Measurements from ENCODE around the gene CMBL.
"Not testable (repeated sequence)": the region's sequence is repeated elsewhere in the genome, so short reads cannot be mapped to it uniquely, and the experiment has no call there.

CMBL gene

DNA sequence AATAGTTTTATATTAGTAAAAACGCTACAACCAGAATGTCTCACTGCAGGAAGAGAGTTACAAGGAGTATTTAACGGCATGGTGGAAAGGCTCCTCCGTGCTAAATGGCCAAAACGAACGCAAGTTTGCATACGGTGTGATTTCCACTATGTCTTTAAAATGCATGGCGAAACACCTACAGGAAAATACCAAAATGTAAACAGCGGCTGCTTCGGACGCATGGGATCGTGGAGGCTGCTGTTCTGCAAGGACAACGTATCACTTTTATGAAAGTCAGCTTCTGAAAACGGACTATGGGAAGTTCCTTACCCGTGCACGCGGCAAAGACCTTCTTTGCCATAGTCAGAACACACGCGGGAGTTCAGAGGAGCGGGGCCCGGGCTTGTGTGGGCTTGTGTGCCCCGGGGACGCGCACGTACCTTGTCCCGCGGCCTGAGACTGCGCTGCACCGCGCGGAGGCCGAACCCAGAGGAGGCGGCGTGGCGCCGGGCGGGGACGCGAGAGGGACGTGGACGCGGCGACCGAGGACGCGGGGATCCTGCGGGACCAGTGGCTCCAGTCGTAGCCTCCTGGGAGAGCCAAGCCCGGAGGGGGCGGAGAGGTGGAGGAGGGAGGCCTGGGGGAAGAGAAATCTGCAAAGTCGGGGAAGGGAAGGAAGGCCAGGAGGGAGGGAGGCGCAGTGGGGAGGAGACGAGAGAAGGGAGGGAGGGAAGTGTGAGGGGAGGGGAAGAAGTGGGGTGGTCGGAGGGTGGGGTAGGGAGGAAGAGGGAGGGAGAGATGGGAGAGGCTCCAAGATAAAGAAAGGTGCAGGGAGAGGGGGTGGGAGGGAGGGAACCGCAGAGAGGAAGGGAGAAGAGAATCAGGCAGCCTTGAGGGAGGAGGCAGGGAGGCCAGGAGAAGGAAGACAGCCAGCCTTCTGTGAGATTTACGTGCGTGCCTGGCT is at the start of gene CMBL:
TSS of gene CMBL (minus strand) at position 697 of the 943 bp plus-strand sequence. CDS start 17,140 bp downstream, outside the sequence.
- Histone ChIP-seq H3K27ac (ENCODE audit: low read length) (peak within 1 kb of the TSS; percentile 56), H3K36me3 (ENCODE audit: control insufficient read depth in 1 of 2, insufficient read depth in 2 of 2, low read length in 2 of 2) (no peaks in the 10 kb centered on the region), H3K27me3 (ENCODE audit: low read depth, low read length) (no peaks in the 10 kb centered on the region), H3K9me3 (ENCODE audit: control insufficient read depth in 1 of 2, low read length in 2 of 2) (no peaks in the 10 kb centered on the region), H3K4me1 (ENCODE audit: control insufficient read depth in 1 of 2, insufficient read depth in 2 of 2, low read length in 2 of 2) (peaks cover 0 to 13% of the 10 kb centered on the region in 2 donors), H3K4me3 (ENCODE audit: low read depth in 1 of 2, low read length in 2 of 2) (peak within 1 kb of the TSS; percentile 87 to 88)

DNA sequence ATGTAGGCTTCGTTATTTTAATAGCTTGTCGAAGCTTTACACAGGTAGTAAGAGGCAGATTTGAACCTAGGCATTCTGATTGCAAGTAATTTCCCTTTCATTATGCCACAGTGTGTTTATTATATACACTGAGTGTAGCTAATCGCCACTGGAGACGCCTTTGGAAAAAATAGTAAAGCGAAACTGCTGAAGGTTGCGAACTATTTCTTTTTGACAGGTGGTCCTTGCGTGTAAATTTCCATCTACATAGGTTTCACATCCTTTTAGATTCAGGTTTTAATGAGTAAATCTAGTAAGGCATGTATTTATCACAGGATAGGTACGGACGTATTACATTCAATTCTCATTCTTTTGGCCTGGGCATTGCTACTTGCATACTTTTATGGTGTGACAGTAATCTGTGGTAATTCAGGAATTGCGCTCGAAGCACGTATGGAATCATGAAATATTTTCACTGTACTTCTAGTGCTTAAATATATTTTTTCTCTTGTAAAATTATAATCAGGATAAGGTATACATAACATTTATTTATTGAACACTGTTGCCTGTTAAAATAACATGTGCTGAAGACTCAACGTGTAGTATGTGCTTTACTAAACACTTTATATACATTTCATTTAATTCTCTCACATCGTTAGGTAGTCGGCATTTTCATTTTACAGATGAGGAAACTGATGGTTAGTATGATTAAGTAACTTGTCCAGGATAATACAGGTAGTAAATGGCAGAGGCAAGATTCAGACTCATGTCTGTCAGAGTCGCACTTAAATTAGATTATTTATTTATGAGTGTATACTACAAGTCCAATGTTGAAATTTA is 47.6 kb upstream of the CMBL start:
- peaks cover 0 to 20% of the 10 kb centered on the region in 2 donors for H3K4me1 ChIP-seq (ENCODE audit: control insufficient read depth in 1 of 2, insufficient read depth in 2 of 2, low read length in 2 of 2)

DNA sequence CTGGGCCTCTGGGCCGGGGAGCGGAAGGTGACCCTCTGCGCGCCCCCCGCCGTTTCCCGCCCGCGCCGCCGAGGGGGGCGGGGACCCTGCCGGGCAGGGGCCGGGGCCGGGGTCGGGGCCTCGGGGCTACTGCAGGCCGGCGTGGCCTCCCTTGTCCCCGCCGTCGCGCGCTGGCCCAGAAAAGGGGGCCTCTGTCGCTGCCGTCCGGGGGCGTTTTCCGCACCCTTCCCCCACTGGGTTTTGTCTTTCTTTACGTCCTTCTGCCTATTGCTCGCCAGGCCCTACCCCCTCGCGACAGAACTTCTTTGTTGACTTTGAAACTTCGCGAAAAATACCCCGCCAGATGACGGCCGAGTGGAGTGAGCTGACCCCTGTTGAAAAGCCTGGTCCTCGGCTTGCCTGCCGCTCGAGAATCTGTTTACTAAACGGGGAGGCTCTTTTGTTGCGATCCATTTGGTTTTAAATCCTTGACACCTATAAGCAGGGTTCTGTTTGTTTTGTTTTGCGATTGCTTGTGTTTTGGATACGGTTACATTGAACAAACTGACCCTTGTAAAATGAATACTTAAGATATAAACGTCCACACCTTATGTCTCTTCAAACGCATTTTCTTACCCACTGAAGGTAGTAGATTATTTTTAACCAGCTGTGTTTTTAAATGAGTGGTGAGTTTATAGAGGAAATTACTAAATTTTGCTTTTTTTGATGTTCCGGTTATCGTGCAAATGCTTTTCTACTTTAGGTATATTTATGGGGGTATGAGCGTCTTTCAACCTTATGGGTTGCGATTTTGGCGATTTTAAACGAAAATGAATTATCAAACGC is 46.6 kb upstream of the CMBL start:
- Histone ChIP-seq H3K4me3 (ENCODE audit: low read depth in 1 of 2, low read length in 2 of 2) (peak overlapping the region; percentile 83 to 85), H3K4me1 (ENCODE audit: control insufficient read depth in 1 of 2, insufficient read depth in 2 of 2, low read length in 2 of 2) (peaks cover 0 to 20% of the 10 kb centered on the region in 2 donors), H3K27me3 (ENCODE audit: low read depth, low read length) (no peaks in the 10 kb centered on the region), H3K27ac (ENCODE audit: low read length) (peak overlapping the region; percentile 96), H3K36me3 (ENCODE audit: control insufficient read depth in 1 of 2, insufficient read depth in 2 of 2, low read length in 2 of 2) (no peaks in the 10 kb centered on the region), H3K9me3 (ENCODE audit: control insufficient read depth in 1 of 2, low read length in 2 of 2) (no peaks in the 10 kb centered on the region)

More for the DNA sequence above, 47.6 kb upstream of the CMBL start:
- Histone ChIP-seq H3K27ac (ENCODE audit: low read length) (peak overlapping the region; percentile 90), H3K27me3 (ENCODE audit: low read depth, low read length) (no peaks in the 10 kb centered on the region), H3K36me3 (ENCODE audit: control insufficient read depth in 1 of 2, insufficient read depth in 2 of 2, low read length in 2 of 2) (no peaks in the 10 kb centered on the region), H3K4me3 (ENCODE audit: low read depth in 1 of 2, low read length in 2 of 2) (peak overlapping the region; percentile 83 to 85), H3K9me3 (ENCODE audit: control insufficient read depth in 1 of 2, low read length in 2 of 2) (no peaks in the 10 kb centered on the region)

GRCh38 chr5:10353241-10354047 is 45.7 kb upstream of the CMBL start, which contains the start of gene MARCHF6:
Gene MARCHF6 (plus strand): TSS chr5:10353695. CDS start chr5:10353899, 204 bp downstream.
- Histone ChIP-seq H3K27me3 (ENCODE audit: low read depth, low read length) (no peaks in the 10 kb centered on the region), H3K4me3 (ENCODE audit: low read depth in 1 of 2, low read length in 2 of 2) (peak within 1 kb of the TSS; percentile 83 to 85), H3K4me1 (ENCODE audit: control insufficient read depth in 1 of 2, insufficient read depth in 2 of 2, low read length in 2 of 2) (peaks cover 0 to 20% of the 10 kb centered on the region in 2 donors), H3K9me3 (ENCODE audit: control insufficient read depth in 1 of 2, low read length in 2 of 2) (no peaks in the 10 kb centered on the region), H3K36me3 (ENCODE audit: control insufficient read depth in 1 of 2, insufficient read depth in 2 of 2, low read length in 2 of 2) (no peaks in the 10 kb centered on the region), H3K27ac (ENCODE audit: low read length) (peak within 1 kb of the TSS; percentile 96)

DNA sequence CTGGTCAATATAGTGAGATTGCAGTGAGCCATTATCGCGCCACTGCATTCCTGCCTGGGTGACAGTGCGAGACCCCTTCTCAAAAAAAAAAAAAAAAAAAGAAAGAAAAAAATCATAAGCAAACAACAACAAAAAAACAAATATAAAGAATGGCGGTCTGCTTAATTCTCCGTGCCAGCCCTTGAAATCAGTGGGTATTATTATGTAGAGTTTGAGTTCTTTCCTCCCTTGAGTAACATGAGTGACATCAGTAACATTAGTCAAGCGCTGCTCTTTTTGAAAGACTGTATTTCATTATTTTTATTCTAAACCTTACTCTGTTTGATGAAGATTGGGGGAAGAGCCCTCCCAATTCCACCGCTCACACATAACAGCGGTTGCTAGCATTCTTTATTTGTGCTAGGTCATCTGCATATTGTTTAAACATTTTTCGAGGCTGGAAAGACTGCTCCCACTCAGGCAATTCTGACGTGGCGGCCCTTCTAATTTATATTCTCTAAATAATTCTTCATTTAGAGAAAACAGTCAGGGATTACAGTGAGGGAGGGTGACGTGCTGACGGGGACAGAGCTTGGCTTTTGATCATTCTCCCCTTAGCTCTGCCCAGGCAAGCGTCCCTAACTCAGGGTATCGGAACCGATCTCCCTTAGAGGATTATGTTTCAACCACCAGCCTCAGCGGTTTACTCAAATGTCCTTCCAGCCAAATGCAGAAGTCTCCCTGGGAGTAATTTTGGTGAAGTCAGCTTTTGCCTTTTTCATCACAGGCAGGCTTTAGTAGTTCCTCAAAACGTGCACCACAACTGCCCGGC is 44.9 kb upstream of the CMBL start:
- Histone ChIP-seq H3K27me3 (ENCODE audit: low read depth, low read length) (no peaks in the 10 kb centered on the region), H3K36me3 (ENCODE audit: control insufficient read depth in 1 of 2, insufficient read depth in 2 of 2, low read length in 2 of 2) (no peaks in the 10 kb centered on the region), H3K27ac (ENCODE audit: low read length) (peak overlapping the region; percentile 96), H3K4me1 (ENCODE audit: control insufficient read depth in 1 of 2, insufficient read depth in 2 of 2, low read length in 2 of 2) (peaks cover 0 to 13% of the 10 kb centered on the region in 2 donors), H3K9me3 (ENCODE audit: control insufficient read depth in 1 of 2, low read length in 2 of 2) (no peaks in the 10 kb centered on the region), H3K4me3 (ENCODE audit: low read depth in 1 of 2, low read length in 2 of 2) (peak overlapping the region; percentile 83 to 85)

DNA sequence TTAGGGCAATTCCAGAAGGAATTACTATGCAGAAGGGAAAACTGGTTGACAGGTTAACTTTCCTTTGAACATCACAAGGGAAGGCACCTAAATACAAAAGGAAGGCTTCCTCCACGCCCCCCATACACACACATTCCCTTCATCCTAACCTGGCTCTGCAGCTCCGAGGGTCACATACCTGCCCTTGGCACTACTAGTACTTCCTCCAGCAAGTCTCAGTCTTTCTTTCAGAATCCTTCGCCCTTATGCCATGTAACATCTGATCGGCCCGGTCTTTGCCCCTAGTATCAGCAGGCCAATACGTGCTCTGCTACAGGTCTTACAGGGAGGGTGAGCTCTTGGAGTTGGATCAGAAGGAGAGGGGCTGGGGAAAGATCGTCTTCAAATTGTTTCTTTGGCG is 44.2 kb upstream of the CMBL start:
- Histone ChIP-seq H3K9me3 (ENCODE audit: control insufficient read depth in 1 of 2, low read length in 2 of 2) (no peaks in the 10 kb centered on the region), H3K27me3 (ENCODE audit: low read depth, low read length) (no peaks in the 10 kb centered on the region), H3K27ac (ENCODE audit: low read length) (no peak overlapping the region), H3K4me3 (ENCODE audit: low read depth in 1 of 2, low read length in 2 of 2) (no peak overlapping the region), H3K36me3 (ENCODE audit: control insufficient read depth in 1 of 2, insufficient read depth in 2 of 2, low read length in 2 of 2) (no peaks in the 10 kb centered on the region), H3K4me1 (ENCODE audit: control insufficient read depth in 1 of 2, insufficient read depth in 2 of 2, low read length in 2 of 2) (peaks cover 0 to 6% of the 10 kb centered on the region in 2 donors)

DNA sequence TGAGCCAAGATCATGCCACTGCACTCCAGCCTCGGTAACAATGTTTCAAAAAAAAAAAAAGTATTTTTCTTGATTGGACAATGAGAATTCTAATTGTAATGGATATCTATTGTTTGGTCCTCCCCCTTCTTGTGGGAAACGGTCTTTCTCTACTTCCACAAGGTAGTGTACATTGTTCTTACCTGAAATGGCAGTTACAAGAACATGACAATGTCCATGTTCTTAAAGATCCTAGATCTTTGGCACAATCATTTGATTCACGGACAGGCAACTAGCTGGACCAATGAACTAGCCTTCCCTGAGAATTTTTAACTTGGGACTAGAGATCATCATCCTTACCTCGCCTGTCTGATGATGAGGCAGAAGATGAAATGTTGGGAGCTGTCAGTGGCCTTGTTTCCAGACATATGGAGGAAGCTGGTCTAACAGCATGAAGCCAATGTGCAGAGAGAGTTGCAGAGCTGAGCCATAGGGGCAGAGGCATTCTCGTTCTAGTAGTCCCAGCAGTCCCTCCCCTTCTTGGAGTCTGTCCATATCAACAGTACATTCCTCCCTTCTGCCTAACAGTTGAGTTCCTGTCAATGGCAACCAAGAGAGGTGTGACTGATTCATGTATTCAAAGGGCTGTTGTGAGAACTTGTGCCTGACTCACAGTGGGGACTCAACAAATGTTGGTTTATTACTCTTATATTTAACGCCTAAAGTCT is 43.6 kb upstream of the CMBL start:
- H3K9me3 ChIP-seq (ENCODE audit: control insufficient read depth in 1 of 2, low read length in 2 of 2): no peaks in the 10 kb centered on the region
- no peaks in the 10 kb centered on the region for H3K36me3 ChIP-seq (ENCODE audit: control insufficient read depth in 1 of 2, insufficient read depth in 2 of 2, low read length in 2 of 2)
- H3K27me3 ChIP-seq (ENCODE audit: low read depth, low read length): no peaks in the 10 kb centered on the region
- H3K4me3 ChIP-seq (ENCODE audit: low read depth in 1 of 2, low read length in 2 of 2): no peak overlapping the region
- no peak overlapping the region for H3K27ac ChIP-seq (ENCODE audit: low read length)
- H3K4me1 ChIP-seq (ENCODE audit: control insufficient read depth in 1 of 2, insufficient read depth in 2 of 2, low read length in 2 of 2): peaks cover 0 to under 1% of the 10 kb centered on the region in 2 donors

DNA sequence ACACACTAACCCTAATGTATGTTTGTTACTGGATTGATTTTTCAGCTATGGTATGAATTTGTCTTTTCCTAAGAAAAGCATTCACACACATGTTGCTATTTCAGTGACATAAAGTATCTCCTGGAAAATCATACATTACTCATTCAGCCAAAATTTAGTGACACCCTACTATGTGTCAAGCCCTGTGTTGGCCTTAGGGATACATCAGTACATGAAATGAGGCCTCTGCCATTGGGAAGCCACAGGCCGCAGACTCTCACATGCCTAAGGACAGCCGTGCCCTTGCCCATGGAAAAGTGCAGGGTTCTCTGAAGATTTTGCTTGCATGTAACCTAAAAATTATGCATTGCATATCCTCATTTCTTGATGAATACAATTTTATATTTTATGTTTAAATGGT is 40.6 kb upstream of the CMBL start:
- H3K9me3 ChIP-seq (ENCODE audit: control insufficient read depth in 1 of 2, low read length in 2 of 2): no peaks in the 10 kb centered on the region
- H3K27me3 ChIP-seq (ENCODE audit: low read depth, low read length): no peaks in the 10 kb centered on the region
- H3K36me3 ChIP-seq (ENCODE audit: control insufficient read depth in 1 of 2, insufficient read depth in 2 of 2, low read length in 2 of 2): no peaks in the 10 kb centered on the region
- no peaks in the 10 kb centered on the region for H3K4me1 ChIP-seq (ENCODE audit: control insufficient read depth in 1 of 2, insufficient read depth in 2 of 2, low read length in 2 of 2)
- H3K27ac ChIP-seq (ENCODE audit: low read length): no peak overlapping the region
- no peak overlapping the region for H3K4me3 ChIP-seq (ENCODE audit: low read depth in 1 of 2, low read length in 2 of 2)

- not testable (repeated sequence) for H3K27me3 ChIP-seq (ENCODE audit: low read depth, low read length); H3K9me3 ChIP-seq (ENCODE audit: control insufficient read depth in 1 of 2, low read length in 2 of 2); H3K4me1 ChIP-seq (ENCODE audit: control insufficient read depth in 1 of 2, insufficient read depth in 2 of 2, low read length in 2 of 2); H3K27ac ChIP-seq (ENCODE audit: low read length); H3K4me3 ChIP-seq (ENCODE audit: low read depth in 1 of 2, low read length in 2 of 2); H3K36me3 ChIP-seq (ENCODE audit: control insufficient read depth in 1 of 2, insufficient read depth in 2 of 2, low read length in 2 of 2)
Measured at GRCh38 chr5:10344461-10345106, 36.9 kb upstream of the CMBL start.
